HepG2 (cell line): Measurements from ENCODE around the gene STUB1. TPM values are rescaled to one million over a fixed set of nuclear protein-coding genes. Genes with fewer than 3 reads are reported as not detected.
A peak's percentile ranks its signal among the peaks of the same experiment; 100 is the strongest.

Experiments
- HOMEZ ChIP-seq: IDR thresholded peaks from 2 replicates; pipeline ENCODE4 v1.6.1; 2016; ENCODE audit warnings: low read depth
- JUNB ChIP-seq: sonication (generic); formaldehyde crosslinking; IDR thresholded peaks from 2 replicates; pipeline ENCODE4 v1.8.0; 2022; ENCODE audit warnings: missing genetic modification reagents, mild to moderate bottlenecking, borderline replicate concordance
- MZF1 ChIP-seq: sonication (generic); formaldehyde crosslinking; IDR thresholded peaks from 2 replicates; pipeline ENCODE4 v1.8.1; 2023; ENCODE audit warnings: mild to moderate bottlenecking, missing genetic modification reagents, borderline replicate concordance
- NFE2L1 ChIP-seq: sonication (generic); formaldehyde crosslinking; IDR thresholded peaks from 2 replicates; pipeline ENCODE4 v1.4.0; 2020; ENCODE audit warnings: missing genetic modification reagents, mild to moderate bottlenecking, borderline replicate concordance
- PBX2 ChIP-seq: IDR thresholded peaks from 2 replicates; pipeline ENCODE4 v1.6.1; 2016; ENCODE audit warnings: control low read depth
- PLRG1 ChIP-seq: fragments of 450-650 bp; conservative IDR thresholded peaks from 2 replicates; pipeline ENCODE4 v1.6.1; 2016
- RFX3 ChIP-seq: IDR thresholded peaks from 2 replicates; pipeline ENCODE4 v1.6.1; 2016; ENCODE audit warnings: missing biosample characterization, missing genetic modification reagents
- RNF219 ChIP-seq: sonication (generic); formaldehyde crosslinking; IDR thresholded peaks from 2 replicates; pipeline ENCODE4 v1.5.0; 2020; ENCODE audit warnings: mild to moderate bottlenecking, missing genetic modification reagents
- SCMH1 ChIP-seq: sonication (generic); formaldehyde crosslinking; IDR thresholded peaks from 2 replicates; pipeline ENCODE4 v1.9.0; 2021; ENCODE audit warnings: missing genetic modification reagents, mild to moderate bottlenecking, borderline replicate concordance
- TBL1XR1 ChIP-seq: fragments of 150-350 bp; IDR thresholded peaks from 2 replicates; pipeline ENCODE4 v1.6.1; 2014; ENCODE audit warnings: borderline replicate concordance, low read length; ENCODE audit not compliant: partially characterized antibody
- TCF12 ChIP-seq, 2 experiments: fragments of 450-650 bp in 1 of 2; sonication (generic) in 1 of 2; formaldehyde crosslinking in 1 of 2; IDR thresholded peaks; 2 replicates each; pipeline versions ENCODE4 v1.6.1 to v1.8.0; 2017 to 2022; ENCODE audit warnings: antibody characterized with exemption in 1 of 2, mild to moderate bottlenecking in 1 of 2, missing genetic modification reagents in 1 of 2, moderate library complexity in 1 of 2
- ZBTB39 ChIP-seq: sonication (generic); formaldehyde crosslinking; IDR thresholded peaks from 2 replicates; pipeline ENCODE4 v1.5.0; 2020; ENCODE audit warnings: missing genetic modification reagents
- ZBTB7B ChIP-seq: sonication (generic); formaldehyde crosslinking; IDR thresholded peaks from 2 replicates; pipeline ENCODE4 v1.4.0; 2020; ENCODE audit warnings: missing genetic modification reagents
- ZMAT3 ChIP-seq: sonication (generic); formaldehyde crosslinking; conservative IDR thresholded peaks from 2 replicates; pipeline ENCODE4 v1.7.0; 2021; ENCODE audit warnings: missing genetic modification reagents
- ZNF17 ChIP-seq: sonication (generic); formaldehyde crosslinking; IDR thresholded peaks from 2 replicates; pipeline ENCODE4 v1.5.0; 2020; ENCODE audit warnings: mild to moderate bottlenecking, missing genetic modification reagents
- ZNF432 ChIP-seq: sonication (generic); formaldehyde crosslinking; IDR thresholded peaks from 2 replicates; pipeline ENCODE4 v1.5.0; 2020; ENCODE audit warnings: missing genetic modification reagents, mild to moderate bottlenecking, borderline replicate concordance
- ZNF574 ChIP-seq: sonication (generic); formaldehyde crosslinking; IDR thresholded peaks from 2 replicates; pipeline ENCODE4 v1.4.0; 2020; ENCODE audit warnings: missing genetic modification reagents
- polyA plus RNA-seq, 8 experiments: library from polyadenylated mRNA; depleted of rRNA in 3 of 8; stranded (reverse) in 7 of 8; unstranded in 1 of 8; fragments of >200 nt; fragmentation: Illumina TruSeq in 4 of 8; extraction: Trizol in 4 of 8; gene quantifications; 2 replicates each; pipeline versions ENCODE4 v1.2.1 to v1.2.3, GENCODE V29; 2011 to 2016; ENCODE audit warnings: low read depth in 4 of 8, missing spikeins in 1 of 8, mixed read lengths in 1 of 8; ENCODE audit not compliant: insufficient read depth in 1 of 8
- total RNA-seq, 5 experiments: library from RNA; depleted of rRNA; stranded (reverse); fragments of >200 nt; fragmentation: Illumina TruSeq; extraction: Trizol; gene quantifications; 2 replicates each; pipeline ENCODE4 v1.2.3, GENCODE V29; 2016; ENCODE audit warnings: low read depth in 1 of 5

STUB1 gene
- total and polyA plus RNA-seq, 2 of the 13 experiments (the other 11 are each of a cell fraction or from before 2014, with no cell fraction given), result 52.9 to 78.2 TPM

- no peak for TF ChIP-seq ZNF17 (CRISPR knock-in tag)
- no peak for TF ChIP-seq ZNF574 (CRISPR knock-in tag)
- no peak for TF ChIP-seq SCMH1 (CRISPR knock-in tag)
- TF ChIP-seq TBL1XR1, result no peak
- no peak for TF ChIP-seq RFX3 (CRISPR knock-in tag)
- no peak for TF ChIP-seq PBX2 (CRISPR knock-in tag)
- TF ChIP-seq RNF219, result no peak
- no peak for TF ChIP-seq PLRG1
- TF ChIP-seq NFE2L1 (CRISPR knock-in tag), result no peak
- no peak for TF ChIP-seq JUNB (CRISPR knock-in tag)
- peak; percentile 50; the same call in 1 of the 2 replicates for TF ChIP-seq ZBTB39 (CRISPR knock-in tag)
- no peak for TF ChIP-seq MZF1 (CRISPR knock-in tag)
- TF ChIP-seq ZNF432, result no peak
- TF ChIP-seq TCF12 (IDR thresholded peaks at IDR 0.05), result no peak
- 0 out of 2 replicates have a peak, but pooled peaks have one; percentile 13 for TF ChIP-seq TCF12 (CRISPR knock-in tag; IDR thresholded peaks at IDR 0.05)
- no peak for TF ChIP-seq ZBTB7B (CRISPR knock-in tag)
- TF ChIP-seq ZMAT3 (CRISPR knock-in tag), result 0 out of 2 replicates have a peak, but pooled peaks have one; percentile 12
- no peak for TF ChIP-seq HOMEZ (CRISPR knock-in tag)
Measured at GRCh38 chr16:720447-720989, 40.3 kb downstream of the STUB1 start (continued).
